WTC11 (cell line): ENCODE data around the gene BAIAP2L2. TPM values are rescaled to one million over a fixed set of nuclear protein-coding genes. Genes with fewer than 3 reads are reported as not detected.

Experiments used
- ATAC-seq: fragments of 200-7000 bp; cut with Tn5 transposase; 2 replicates; pipeline ENCODE4 v1.10.0; 2021; ENCODE audit warnings: mild to moderate bottlenecking, moderate library complexity
- CTCF ChIA-PET: fragments of 300-600 bp; sonication (Branson Sonifier 250); formaldehyde crosslinking; loops from one replicate; lab custom pipeline; 2021; ENCODE audit warnings: antibody characterized with exemption; lab: Charles Lee
- POLR2A ChIA-PET: fragments of 350-600 bp; sonication (Branson Sonifier 250); formaldehyde crosslinking; loops from one replicate; lab custom pipeline; 2021; ENCODE audit warnings: antibody characterized with exemption; lab: Charles Lee
- DNase-seq: peaks from one replicate; pipeline ENCODE4 v3.0.0; 2021; ENCODE audit warnings: low spot score
- H3K27ac Mint-ChIP-seq: 2 replicates; pipeline ENCODE4 v1.8.0; 2021; ENCODE audit warnings: mixed read lengths
- H3K27me3 Mint-ChIP-seq: 2 replicates; pipeline ENCODE4 v1.8.0; 2021; ENCODE audit warnings: low read depth, mild to moderate bottlenecking, moderate library complexity, mixed read lengths
- H3K36me3 Mint-ChIP-seq: 2 replicates; pipeline ENCODE4 v1.8.0; 2021; ENCODE audit warnings: mixed read lengths
- H3K4me1 Mint-ChIP-seq: 2 replicates; pipeline ENCODE4 v1.8.0; 2022; ENCODE audit warnings: mixed read lengths
- H3K4me3 Mint-ChIP-seq: 2 replicates; pipeline ENCODE4 v1.8.0; 2021; ENCODE audit warnings: mild to moderate bottlenecking, moderate library complexity, mixed read lengths
- H3K9me3 Mint-ChIP-seq: 2 replicates; pipeline ENCODE4 v1.8.0; 2021; ENCODE audit warnings: mixed read lengths
- AR ChIP-seq: fragments of 250-450 bp; sonication (Bioruptor Pico); IDR thresholded peaks from 2 replicates; pipeline ENCODE4 v1.9.0; 2021; ENCODE audit warnings: mild to moderate bottlenecking
- CREB1 ChIP-seq: sonication (generic); formaldehyde crosslinking; IDR thresholded peaks from 2 replicates; pipeline ENCODE4 v1.8.0; 2023; ENCODE audit warnings: mild to moderate bottlenecking, missing genetic modification reagents
- FOXK1 ChIP-seq: sonication (generic); formaldehyde crosslinking; IDR thresholded peaks from 2 replicates; pipeline ENCODE4 v1.8.0; 2022; ENCODE audit warnings: mild to moderate bottlenecking, moderate library complexity, missing genetic modification reagents
- GABPB1 ChIP-seq: sonication (generic); formaldehyde crosslinking; IDR thresholded peaks from 2 replicates; pipeline ENCODE4 v1.8.1; 2023; ENCODE audit warnings: mild to moderate bottlenecking, missing genetic modification reagents
- GRHL2 ChIP-seq: fragments of 250-450 bp; sonication (Bioruptor Pico); IDR thresholded peaks from 2 replicates; pipeline ENCODE4 v1.8.0; 2022; ENCODE audit warnings: mild to moderate bottlenecking, moderate library complexity; ENCODE audit not compliant: insufficient replicate concordance, severe bottlenecking
- GTF2I ChIP-seq: fragments of 250-450 bp; sonication (Bioruptor Pico); conservative IDR thresholded peaks from 2 replicates; pipeline ENCODE4 v1.4.0; 2021; ENCODE audit warnings: mild to moderate bottlenecking
- MLX ChIP-seq: sonication (generic); formaldehyde crosslinking; IDR thresholded peaks from 2 replicates; pipeline ENCODE4 v1.8.1; 2023; ENCODE audit warnings: mild to moderate bottlenecking, missing genetic modification reagents, moderate library complexity
- NFATC4 ChIP-seq: fragments of 250-450 bp; sonication (Bioruptor Pico); IDR thresholded peaks from 2 replicates; pipeline ENCODE4 v1.9.0; 2021; ENCODE audit warnings: mild to moderate bottlenecking
- NR1H2 ChIP-seq: sonication (generic); formaldehyde crosslinking; IDR thresholded peaks from 2 replicates; pipeline ENCODE4 v1.9.0; 2021; ENCODE audit warnings: mild to moderate bottlenecking, moderate library complexity, missing genetic modification reagents
- RORB ChIP-seq: fragments of 250-450 bp; sonication (Bioruptor Pico); IDR thresholded peaks from 2 replicates; pipeline ENCODE4 v1.9.0; 2021; ENCODE audit warnings: mild to moderate bottlenecking
- SMAD4 ChIP-seq: sonication (generic); formaldehyde crosslinking; IDR thresholded peaks from 2 replicates; pipeline ENCODE4 v1.8.0; 2022; ENCODE audit warnings: mild to moderate bottlenecking, missing genetic modification reagents
- TEAD4 ChIP-seq: sonication (generic); formaldehyde crosslinking; IDR thresholded peaks from 2 replicates; pipeline ENCODE4 v1.8.0; 2022; ENCODE audit warnings: mild to moderate bottlenecking, missing genetic modification reagents
- ZMAT4 ChIP-seq: fragments of 250-450 bp; sonication (Bioruptor Pico); IDR thresholded peaks from 2 replicates; pipeline ENCODE4 v1.9.0; 2021; ENCODE audit warnings: mild to moderate bottlenecking
- ZNF317 ChIP-seq: sonication (generic); formaldehyde crosslinking; IDR thresholded peaks from 2 replicates; pipeline ENCODE4 v1.8.1; 2023; ENCODE audit warnings: low read depth, mild to moderate bottlenecking, moderate library complexity, missing genetic modification reagents, borderline replicate concordance
- ZSCAN18 ChIP-seq: fragments of 250-450 bp; sonication (Bioruptor Pico); IDR thresholded peaks from 2 replicates; pipeline ENCODE4 v2.1.2; 2022; ENCODE audit warnings: mild to moderate bottlenecking, moderate library complexity
- total RNA-seq: library from RNA; stranded (reverse); gene quantifications from 3 replicates; pipeline ENCODE4 v1.2.3, GENCODE V29; 2021
- TF ChIP-seq, protein P1 (sequence below): fragments of 200-600 bp; IDR thresholded peaks from 2 replicates; pipeline ENCODE4 v1.8.0; 2022; ENCODE audit warnings: antibody characterized with exemption
- TF ChIP-seq, protein P2 (sequence below): sonication (generic); formaldehyde crosslinking; IDR thresholded peaks from 2 replicates; pipeline ENCODE4 v1.8.0; 2022; ENCODE audit warnings: mild to moderate bottlenecking, missing genetic modification reagents
- TF ChIP-seq, protein P3 (sequence below): sonication (generic); formaldehyde crosslinking; IDR thresholded peaks from 2 replicates; pipeline ENCODE4 v1.8.1; 2023; ENCODE audit warnings: mild to moderate bottlenecking, moderate library complexity, missing genetic modification reagents
- TF ChIP-seq, protein P4 (sequence below): sonication (generic); formaldehyde crosslinking; IDR thresholded peaks from 2 replicates; pipeline ENCODE4 v1.8.0; 2022; ENCODE audit warnings: missing genetic modification reagents

The BAIAP2L2 gene
- total RNA-seq, 1 experiment from 2014 or later = 3.0 TPM

DNA sequence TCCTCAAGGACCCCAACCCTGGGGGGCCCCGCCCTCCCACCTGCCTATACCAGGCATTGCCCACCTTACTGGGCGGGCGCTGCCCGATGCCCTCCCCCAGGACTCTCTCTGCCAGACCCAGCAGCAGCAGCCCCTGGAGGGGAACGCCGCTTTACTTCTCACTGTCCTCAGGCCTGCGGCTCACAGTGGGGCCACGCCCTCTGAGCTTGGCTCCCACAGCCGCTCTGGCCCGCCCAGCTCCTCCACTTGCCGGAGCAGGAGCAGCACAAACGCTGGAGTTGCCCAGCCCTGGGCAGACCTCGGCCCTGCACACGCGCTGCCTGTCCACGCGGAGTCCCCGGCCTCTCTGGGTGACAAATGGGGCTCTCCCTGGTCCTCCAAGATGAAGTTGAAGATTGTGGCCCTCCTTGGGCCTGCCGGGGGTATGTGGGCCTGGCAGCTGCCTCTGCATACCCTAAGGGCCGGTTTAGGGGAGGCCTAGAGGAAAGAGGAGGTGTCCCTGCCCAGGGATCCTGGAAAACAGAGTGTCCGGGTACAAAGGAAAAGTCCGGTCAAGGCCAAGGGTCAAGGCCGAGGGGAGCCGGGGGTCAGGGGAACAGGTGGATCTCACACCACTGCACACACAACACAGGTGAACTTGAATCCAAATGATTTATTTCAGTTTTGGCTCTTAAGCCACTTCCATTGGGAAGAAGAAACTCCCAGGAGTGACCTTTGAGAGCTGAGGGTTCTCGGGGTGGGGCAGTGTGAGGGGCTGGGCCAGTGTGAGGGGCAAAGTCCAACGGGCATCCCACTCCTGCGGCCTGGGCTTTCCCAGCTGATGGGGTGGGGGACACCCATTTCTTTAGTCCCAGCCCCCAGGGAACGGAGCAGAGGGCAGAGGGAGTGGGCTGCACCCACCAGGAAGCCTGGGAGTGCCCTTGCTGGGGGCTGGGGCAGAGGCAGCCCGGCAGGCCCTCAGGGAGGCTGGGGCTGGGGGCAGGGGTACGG, 674 bp upstream of the BAIAP2L2 start:
- peak; percentile 63 for DNase-seq
- H3K36me3 Mint-ChIP-seq = no peaks in the 10 kb centered on the region

DNA sequence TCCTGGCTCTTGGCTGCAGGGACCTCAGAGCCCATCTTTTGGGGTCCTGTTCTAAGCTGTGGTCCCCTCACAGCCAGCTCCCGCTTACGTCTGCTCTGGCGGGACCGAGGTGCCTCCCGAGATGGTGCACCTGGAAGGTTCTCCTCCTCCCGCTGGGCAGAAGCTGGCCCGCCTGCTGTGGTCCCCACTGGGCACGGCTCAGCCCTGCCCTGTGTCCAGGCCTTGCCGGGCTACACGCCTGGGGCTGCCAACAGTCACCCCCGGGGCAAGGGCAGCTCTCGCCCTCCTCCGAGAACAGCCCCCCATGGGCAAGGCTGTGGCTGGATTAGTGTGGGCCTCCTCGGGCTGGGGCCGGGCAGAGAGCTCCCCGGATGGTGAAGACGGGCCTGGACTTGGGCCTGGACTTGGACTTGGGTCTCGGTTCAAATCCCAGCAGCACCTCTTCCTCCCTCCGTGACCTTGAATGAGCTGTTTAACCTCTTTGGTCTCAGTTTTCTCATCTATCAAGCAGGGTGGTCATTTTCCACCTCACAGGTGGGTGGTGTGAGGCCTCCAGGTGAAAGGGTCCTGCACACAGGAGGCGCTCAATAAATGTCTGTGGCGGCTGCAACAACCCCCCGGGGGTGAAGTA, 998 bp downstream of the BAIAP2L2 start:
- no peak overlapping the region for H3K4me3 Mint-ChIP-seq
- no peaks in the 10 kb centered on the region for H3K9me3 Mint-ChIP-seq
- H3K27ac Mint-ChIP-seq = no peak overlapping the region
- ChIA-PET POLR2A (no interaction called here), CTCF (interaction anchor here (1.1 to 11.1 kb wide), 9 partner anchors 9 to 57 kb away, joined by 3 to 222 read pairs (median 5); no protein-coding TSS in a partner anchor)
- peaks cover 6% of the 10 kb centered on the region for H3K4me1 Mint-ChIP-seq
- DNase-seq (no peak), ATAC-seq (no peak)
- TF ChIP-seq SMAD4 (CRISPR knock-in tag) (no peak), GRHL2 (no peak), MLX (CRISPR knock-in tag) (no peak), GABPB1 (CRISPR knock-in tag) (no peak), AR (CRISPR knock-in tag) (no peak), NFATC4 (no peak), ZNF317 (CRISPR knock-in tag) (no peak), GTF2I (no peak), ZMAT4 (CRISPR knock-in tag) (no peak), FOXK1 (no peak), ZSCAN18 (CRISPR knock-in tag) (no peak)
- TF ChIP-seq, protein P1, sequence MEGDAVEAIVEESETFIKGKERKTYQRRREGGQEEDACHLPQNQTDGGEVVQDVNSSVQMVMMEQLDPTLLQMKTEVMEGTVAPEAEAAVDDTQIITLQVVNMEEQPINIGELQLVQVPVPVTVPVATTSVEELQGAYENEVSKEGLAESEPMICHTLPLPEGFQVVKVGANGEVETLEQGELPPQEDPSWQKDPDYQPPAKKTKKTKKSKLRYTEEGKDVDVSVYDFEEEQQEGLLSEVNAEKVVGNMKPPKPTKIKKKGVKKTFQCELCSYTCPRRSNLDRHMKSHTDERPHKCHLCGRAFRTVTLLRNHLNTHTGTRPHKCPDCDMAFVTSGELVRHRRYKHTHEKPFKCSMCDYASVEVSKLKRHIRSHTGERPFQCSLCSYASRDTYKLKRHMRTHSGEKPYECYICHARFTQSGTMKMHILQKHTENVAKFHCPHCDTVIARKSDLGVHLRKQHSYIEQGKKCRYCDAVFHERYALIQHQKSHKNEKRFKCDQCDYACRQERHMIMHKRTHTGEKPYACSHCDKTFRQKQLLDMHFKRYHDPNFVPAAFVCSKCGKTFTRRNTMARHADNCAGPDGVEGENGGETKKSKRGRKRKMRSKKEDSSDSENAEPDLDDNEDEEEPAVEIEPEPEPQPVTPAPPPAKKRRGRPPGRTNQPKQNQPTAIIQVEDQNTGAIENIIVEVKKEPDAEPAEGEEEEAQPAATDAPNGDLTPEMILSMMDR = no peak
- TF ChIP-seq, protein P2, sequence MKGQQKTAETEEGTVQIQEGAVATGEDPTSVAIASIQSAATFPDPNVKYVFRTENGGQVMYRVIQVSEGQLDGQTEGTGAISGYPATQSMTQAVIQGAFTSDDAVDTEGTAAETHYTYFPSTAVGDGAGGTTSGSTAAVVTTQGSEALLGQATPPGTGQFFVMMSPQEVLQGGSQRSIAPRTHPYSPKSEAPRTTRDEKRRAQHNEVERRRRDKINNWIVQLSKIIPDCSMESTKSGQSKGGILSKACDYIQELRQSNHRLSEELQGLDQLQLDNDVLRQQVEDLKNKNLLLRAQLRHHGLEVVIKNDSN (CRISPR knock-in tag) = no peak
- TF ChIP-seq, protein P3, sequence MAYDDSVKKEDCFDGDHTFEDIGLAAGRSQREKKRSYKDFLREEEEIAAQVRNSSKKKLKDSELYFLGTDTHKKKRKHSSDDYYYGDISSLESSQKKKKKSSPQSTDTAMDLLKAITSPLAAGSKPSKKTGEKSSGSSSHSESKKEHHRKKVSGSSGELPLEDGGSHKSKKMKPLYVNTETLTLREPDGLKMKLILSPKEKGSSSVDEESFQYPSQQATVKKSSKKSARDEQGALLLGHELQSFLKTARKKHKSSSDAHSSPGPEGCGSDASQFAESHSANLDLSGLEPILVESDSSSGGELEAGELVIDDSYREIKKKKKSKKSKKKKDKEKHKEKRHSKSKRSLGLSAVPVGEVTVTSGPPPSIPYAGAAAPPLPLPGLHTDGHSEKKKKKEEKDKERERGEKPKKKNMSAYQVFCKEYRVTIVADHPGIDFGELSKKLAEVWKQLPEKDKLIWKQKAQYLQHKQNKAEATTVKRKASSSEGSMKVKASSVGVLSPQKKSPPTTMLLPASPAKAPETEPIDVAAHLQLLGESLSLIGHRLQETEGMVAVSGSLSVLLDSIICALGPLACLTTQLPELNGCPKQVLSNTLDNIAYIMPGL (CRISPR knock-in tag) = no peak
- TF ChIP-seq, protein P4, sequence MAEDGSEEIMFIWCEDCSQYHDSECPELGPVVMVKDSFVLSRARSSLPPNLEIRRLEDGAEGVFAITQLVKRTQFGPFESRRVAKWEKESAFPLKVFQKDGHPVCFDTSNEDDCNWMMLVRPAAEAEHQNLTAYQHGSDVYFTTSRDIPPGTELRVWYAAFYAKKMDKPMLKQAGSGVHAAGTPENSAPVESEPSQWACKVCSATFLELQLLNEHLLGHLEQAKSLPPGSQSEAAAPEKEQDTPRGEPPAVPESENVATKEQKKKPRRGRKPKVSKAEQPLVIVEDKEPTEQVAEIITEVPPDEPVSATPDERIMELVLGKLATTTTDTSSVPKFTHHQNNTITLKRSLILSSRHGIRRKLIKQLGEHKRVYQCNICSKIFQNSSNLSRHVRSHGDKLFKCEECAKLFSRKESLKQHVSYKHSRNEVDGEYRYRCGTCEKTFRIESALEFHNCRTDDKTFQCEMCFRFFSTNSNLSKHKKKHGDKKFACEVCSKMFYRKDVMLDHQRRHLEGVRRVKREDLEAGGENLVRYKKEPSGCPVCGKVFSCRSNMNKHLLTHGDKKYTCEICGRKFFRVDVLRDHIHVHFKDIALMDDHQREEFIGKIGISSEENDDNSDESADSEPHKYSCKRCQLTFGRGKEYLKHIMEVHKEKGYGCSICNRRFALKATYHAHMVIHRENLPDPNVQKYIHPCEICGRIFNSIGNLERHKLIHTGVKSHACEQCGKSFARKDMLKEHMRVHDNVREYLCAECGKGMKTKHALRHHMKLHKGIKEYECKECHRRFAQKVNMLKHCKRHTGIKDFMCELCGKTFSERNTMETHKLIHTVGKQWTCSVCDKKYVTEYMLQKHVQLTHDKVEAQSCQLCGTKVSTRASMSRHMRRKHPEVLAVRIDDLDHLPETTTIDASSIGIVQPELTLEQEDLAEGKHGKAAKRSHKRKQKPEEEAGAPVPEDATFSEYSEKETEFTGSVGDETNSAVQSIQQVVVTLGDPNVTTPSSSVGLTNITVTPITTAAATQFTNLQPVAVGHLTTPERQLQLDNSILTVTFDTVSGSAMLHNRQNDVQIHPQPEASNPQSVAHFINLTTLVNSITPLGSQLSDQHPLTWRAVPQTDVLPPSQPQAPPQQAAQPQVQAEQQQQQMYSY (CRISPR knock-in tag) = no peak
- no peaks in the 10 kb centered on the region; the same call in 1 of the 2 replicates for H3K27me3 Mint-ChIP-seq
- no peaks in the 10 kb centered on the region for H3K36me3 Mint-ChIP-seq

More for the DNA sequence above, 674 bp upstream of the BAIAP2L2 start:
- H3K27ac Mint-ChIP-seq = no peak overlapping the region
- H3K27me3 Mint-ChIP-seq = no peaks in the 10 kb centered on the region; the same call in 1 of the 2 replicates
- H3K4me3 Mint-ChIP-seq = no peak overlapping the region
- TF ChIP-seq RORB (CRISPR knock-in tag) (no peak), NR1H2 (CRISPR knock-in tag) (no peak), TEAD4 (CRISPR knock-in tag) (no peak), CREB1 (CRISPR knock-in tag) (no peak)
- TF ChIP-seq, all 79 proteins: peak for 0
- ATAC-seq = peak; percentile 57
- ChIA-PET POLR2A (interaction anchor here (0.6 to 1.3 kb wide), 2 partner anchors 14 to 107 kb away, joined by 4 read pairs; no protein-coding TSS in a partner anchor), CTCF (interaction anchor here (1.0 to 11.1 kb wide), 10 partner anchors 11 to 70 kb away, joined by 3 to 222 read pairs (median 6); partner anchors contain the start of gene PLA2G6)
- H3K9me3 Mint-ChIP-seq = no peaks in the 10 kb centered on the region
- H3K4me1 Mint-ChIP-seq = peaks cover 7% of the 10 kb centered on the region
